ENCODE measurements around the gene IFT88.

IFT88 gene

GRCh38 chr13:20685092-20685491, 118.1 kb downstream of the IFT88 start:
- no peak for TF ChIP-seq CTCF (IDR thresholded peaks at IDR 0.05; ENCODE audit: low read depth, low read length, missing control alignments)
- no peak overlapping the region for H3K4me3 ChIP-seq (ENCODE audit: low read depth, low read length)
- no peak for DNase-seq (ENCODE audit: low read depth)

GRCh38 chr13:20686167-20686566, 119.2 kb downstream of the IFT88 start:
- TF ChIP-seq CTCF (IDR thresholded peaks at IDR 0.05; ENCODE audit: low read depth, low read length, missing control alignments) = no peak
- DNase-seq (ENCODE audit: low read depth) = no peak

GRCh38 chr13:20686863-20687579, 120.1 kb downstream of the IFT88 start:
- no peak for DNase-seq (ENCODE audit: low read depth)
- H3K4me3 ChIP-seq (ENCODE audit: low read depth, low read length) = no peak overlapping the region
- no peak for TF ChIP-seq CTCF (IDR thresholded peaks at IDR 0.05; ENCODE audit: low read depth, low read length, missing control alignments)

More at GRCh38 chr13:20686167-20686566, 119.2 kb downstream of the IFT88 start:
- H3K4me3 ChIP-seq (ENCODE audit: low read depth, low read length) = no peak overlapping the region

- DNase-seq (ENCODE audit: low read depth) = no peak
- no peak for TF ChIP-seq CTCF (IDR thresholded peaks at IDR 0.05; ENCODE audit: low read depth, low read length, missing control alignments)
- no peak overlapping the region for H3K4me3 ChIP-seq (ENCODE audit: low read depth, low read length)
These were observed 122.3 kb downstream of the IFT88 start for GRCh38 chr13:20689291-20689690.

GRCh38 chr13:20691616-20692015, 124.7 kb downstream of the IFT88 start:
- no peak for DNase-seq (ENCODE audit: low read depth)
- no peak overlapping the region for H3K4me3 ChIP-seq (ENCODE audit: low read depth, low read length)
- no peak for TF ChIP-seq CTCF (IDR thresholded peaks at IDR 0.05; ENCODE audit: low read depth, low read length, missing control alignments)

- H3K4me3 ChIP-seq (ENCODE audit: low read depth, low read length) = no peak overlapping the region
- no peak for DNase-seq (ENCODE audit: low read depth)
- no peak for TF ChIP-seq CTCF (IDR thresholded peaks at IDR 0.05; ENCODE audit: low read depth, low read length, missing control alignments)
These were observed 129.1 kb downstream of the IFT88 start for GRCh38 chr13:20696073-20696472.

GRCh38 chr13:20699715-20700114, 132.8 kb downstream of the IFT88 start:
- H3K4me3 ChIP-seq (ENCODE audit: low read depth, low read length) = no peak overlapping the region
- no peak for DNase-seq (ENCODE audit: low read depth)
- TF ChIP-seq CTCF (IDR thresholded peaks at IDR 0.05; ENCODE audit: low read depth, low read length, missing control alignments) = no peak
